Measurements from ENCODE around the gene FBXO47.

Gene FBXO47

GRCh38 chr17:38893113-38893512 is 74.1 kb downstream of the FBXO47 start:
- H3K4me1 Mint-ChIP-seq, result peaks cover 87% of the 10 kb centered on the region
- no peaks in the 10 kb centered on the region for H3K27me3 Mint-ChIP-seq
- peaks cover 24% of the 10 kb centered on the region for H3K36me3 Mint-ChIP-seq (ENCODE audit: low read depth)
- DNase-seq (no peak), ATAC-seq (no peak)
- H3K27ac Mint-ChIP-seq, result peak overlapping the region; percentile 47
- no peaks in the 10 kb centered on the region for H3K9me3 Mint-ChIP-seq
- no peak overlapping the region for H3K4me3 Mint-ChIP-seq

- peaks cover 84% of the 10 kb centered on the region for H3K4me1 Mint-ChIP-seq
- ATAC-seq, result no peak
Measured at GRCh38 chr17:38892620-38893019, 74.6 kb downstream of the FBXO47 start.

GRCh38 chr17:38892083-38892482 is 75.1 kb downstream of the FBXO47 start:
- Mint-ChIP-seq H3K27me3 (no peaks in the 10 kb centered on the region), H3K27ac (peak overlapping the region; percentile 80), H3K4me1 (peaks cover 84% of the 10 kb centered on the region), H3K4me3 (no peak overlapping the region), H3K36me3 (ENCODE audit: low read depth) (peaks cover 19% of the 10 kb centered on the region), H3K9me3 (no peaks in the 10 kb centered on the region)
- no peak for DNase-seq
- no peak for ATAC-seq

More at GRCh38 chr17:38892620-38893019, 74.6 kb downstream of the FBXO47 start:
- Mint-ChIP-seq H3K36me3 (ENCODE audit: low read depth) (peaks cover 24% of the 10 kb centered on the region), H3K4me3 (no peak overlapping the region), H3K27ac (peak overlapping the region; percentile 34), H3K27me3 (no peaks in the 10 kb centered on the region), H3K9me3 (no peaks in the 10 kb centered on the region)
- DNase-seq, result no peak

GRCh38 chr17:38891441-38891840 is 75.8 kb downstream of the FBXO47 start:
- peak overlapping the region; percentile 80 for H3K27ac Mint-ChIP-seq
- H3K9me3 Mint-ChIP-seq, result no peaks in the 10 kb centered on the region
- H3K36me3 Mint-ChIP-seq (ENCODE audit: low read depth), result peaks cover 16% of the 10 kb centered on the region
- no peak overlapping the region for H3K4me3 Mint-ChIP-seq
- ATAC-seq (no peak), DNase-seq (no peak)
- H3K4me1 Mint-ChIP-seq, result peaks cover 84% of the 10 kb centered on the region
- H3K27me3 Mint-ChIP-seq, result no peaks in the 10 kb centered on the region

- Mint-ChIP-seq H3K27me3 (no peaks in the 10 kb centered on the region), H3K36me3 (ENCODE audit: low read depth) (peaks cover 19% of the 10 kb centered on the region)
Measured at GRCh38 chr17:38890410-38890746, 76.8 kb downstream of the FBXO47 start.

GRCh38 chr17:38889745-38890409 is 77.3 kb downstream of the FBXO47 start:
- peaks cover 22% of the 10 kb centered on the region for H3K36me3 Mint-ChIP-seq (ENCODE audit: low read depth)
- peak overlapping the region; percentile 80 for H3K27ac Mint-ChIP-seq
- DNase-seq (no peak), ATAC-seq (no peak)
- peaks cover 90% of the 10 kb centered on the region for H3K4me1 Mint-ChIP-seq
- peak overlapping the region; percentile 24 for H3K4me3 Mint-ChIP-seq
- no peaks in the 10 kb centered on the region for H3K27me3 Mint-ChIP-seq
- no peaks in the 10 kb centered on the region for H3K9me3 Mint-ChIP-seq

More at GRCh38 chr17:38890410-38890746, 76.8 kb downstream of the FBXO47 start:
- ATAC-seq, result peak; percentile 9
- peak overlapping the region; percentile 24 for H3K4me3 Mint-ChIP-seq
- peak overlapping the region; percentile 80 for H3K27ac Mint-ChIP-seq
- no peaks in the 10 kb centered on the region for H3K9me3 Mint-ChIP-seq
- DNase-seq, result no peak
- peaks cover 86% of the 10 kb centered on the region for H3K4me1 Mint-ChIP-seq

- peaks cover 86% of the 10 kb centered on the region for H3K4me1 Mint-ChIP-seq
- no peak overlapping the region for H3K27ac Mint-ChIP-seq
- DNase-seq (no peak), ATAC-seq (no peak)
- no peaks in the 10 kb centered on the region for H3K9me3 Mint-ChIP-seq
- H3K36me3 Mint-ChIP-seq (ENCODE audit: low read depth), result peaks cover 21% of the 10 kb centered on the region
- no peaks in the 10 kb centered on the region for H3K27me3 Mint-ChIP-seq
- H3K4me3 Mint-ChIP-seq, result no peak overlapping the region
Measured at GRCh38 chr17:38888842-38889241, 78.4 kb downstream of the FBXO47 start.

- Mint-ChIP-seq H3K9me3 (no peaks in the 10 kb centered on the region), H3K4me1 (peaks cover 87% of the 10 kb centered on the region), H3K4me3 (no peak overlapping the region), H3K36me3 (ENCODE audit: low read depth) (peaks cover 26% of the 10 kb centered on the region), H3K27ac (no peak overlapping the region), H3K27me3 (no peaks in the 10 kb centered on the region)
- no peak for DNase-seq
- no peak for ATAC-seq
Measured at GRCh38 chr17:38886643-38887010, 80.6 kb downstream of the FBXO47 start.
